ENCODE results near the gene TMPRSS13.

Gene TMPRSS13

DNA sequence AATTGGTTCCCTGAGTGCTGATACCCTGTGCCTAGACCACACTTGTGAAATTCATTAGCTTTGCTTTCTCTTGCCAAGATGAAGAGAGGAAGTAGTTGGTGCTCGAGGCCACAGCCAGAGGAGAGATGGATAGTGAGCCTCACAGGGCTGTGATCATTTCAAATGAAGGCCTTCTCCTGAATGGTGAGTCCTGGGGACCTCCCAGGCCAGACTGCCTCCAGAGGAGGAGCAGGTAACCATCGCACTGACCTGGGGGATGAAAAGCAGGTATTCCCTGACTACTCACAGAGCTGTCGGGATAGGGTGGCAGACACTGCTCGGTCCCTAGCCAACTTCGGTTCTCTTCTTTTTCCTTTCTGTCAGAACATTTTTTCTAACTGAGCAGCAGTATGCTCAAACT lies 48.0 kb downstream of the TMPRSS13 start:
- TF ChIP-seq POLR2AphosphoS5 (IDR thresholded peaks at IDR 0.05; ENCODE audit: low read depth, low read length) (no peak), SIN3A (IDR thresholded peaks at IDR 0.05; ENCODE audit: borderline replicate concordance, insufficient read depth, low read length) (no peak), TAF1 (IDR thresholded peaks at IDR 0.05; ENCODE audit: borderline replicate concordance, insufficient read depth, low read length) (no peak), FOXP2 (optimal IDR thresholded peaks at IDR 0.05; ENCODE audit: borderline replicate concordance, extremely low read depth, extremely low read length, insufficient read depth) (no peak)
- TF ChIP-seq, protein P1, sequence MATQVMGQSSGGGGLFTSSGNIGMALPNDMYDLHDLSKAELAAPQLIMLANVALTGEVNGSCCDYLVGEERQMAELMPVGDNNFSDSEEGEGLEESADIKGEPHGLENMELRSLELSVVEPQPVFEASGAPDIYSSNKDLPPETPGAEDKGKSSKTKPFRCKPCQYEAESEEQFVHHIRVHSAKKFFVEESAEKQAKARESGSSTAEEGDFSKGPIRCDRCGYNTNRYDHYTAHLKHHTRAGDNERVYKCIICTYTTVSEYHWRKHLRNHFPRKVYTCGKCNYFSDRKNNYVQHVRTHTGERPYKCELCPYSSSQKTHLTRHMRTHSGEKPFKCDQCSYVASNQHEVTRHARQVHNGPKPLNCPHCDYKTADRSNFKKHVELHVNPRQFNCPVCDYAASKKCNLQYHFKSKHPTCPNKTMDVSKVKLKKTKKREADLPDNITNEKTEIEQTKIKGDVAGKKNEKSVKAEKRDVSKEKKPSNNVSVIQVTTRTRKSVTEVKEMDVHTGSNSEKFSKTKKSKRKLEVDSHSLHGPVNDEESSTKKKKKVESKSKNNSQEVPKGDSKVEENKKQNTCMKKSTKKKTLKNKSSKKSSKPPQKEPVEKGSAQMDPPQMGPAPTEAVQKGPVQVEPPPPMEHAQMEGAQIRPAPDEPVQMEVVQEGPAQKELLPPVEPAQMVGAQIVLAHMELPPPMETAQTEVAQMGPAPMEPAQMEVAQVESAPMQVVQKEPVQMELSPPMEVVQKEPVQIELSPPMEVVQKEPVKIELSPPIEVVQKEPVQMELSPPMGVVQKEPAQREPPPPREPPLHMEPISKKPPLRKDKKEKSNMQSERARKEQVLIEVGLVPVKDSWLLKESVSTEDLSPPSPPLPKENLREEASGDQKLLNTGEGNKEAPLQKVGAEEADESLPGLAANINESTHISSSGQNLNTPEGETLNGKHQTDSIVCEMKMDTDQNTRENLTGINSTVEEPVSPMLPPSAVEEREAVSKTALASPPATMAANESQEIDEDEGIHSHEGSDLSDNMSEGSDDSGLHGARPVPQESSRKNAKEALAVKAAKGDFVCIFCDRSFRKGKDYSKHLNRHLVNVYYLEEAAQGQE (IDR thresholded peaks at IDR 0.05; ENCODE audit: insufficient read depth in 1 of 2, low read depth in 2 of 2, low read length in 2 of 2), result no peak

DNA sequence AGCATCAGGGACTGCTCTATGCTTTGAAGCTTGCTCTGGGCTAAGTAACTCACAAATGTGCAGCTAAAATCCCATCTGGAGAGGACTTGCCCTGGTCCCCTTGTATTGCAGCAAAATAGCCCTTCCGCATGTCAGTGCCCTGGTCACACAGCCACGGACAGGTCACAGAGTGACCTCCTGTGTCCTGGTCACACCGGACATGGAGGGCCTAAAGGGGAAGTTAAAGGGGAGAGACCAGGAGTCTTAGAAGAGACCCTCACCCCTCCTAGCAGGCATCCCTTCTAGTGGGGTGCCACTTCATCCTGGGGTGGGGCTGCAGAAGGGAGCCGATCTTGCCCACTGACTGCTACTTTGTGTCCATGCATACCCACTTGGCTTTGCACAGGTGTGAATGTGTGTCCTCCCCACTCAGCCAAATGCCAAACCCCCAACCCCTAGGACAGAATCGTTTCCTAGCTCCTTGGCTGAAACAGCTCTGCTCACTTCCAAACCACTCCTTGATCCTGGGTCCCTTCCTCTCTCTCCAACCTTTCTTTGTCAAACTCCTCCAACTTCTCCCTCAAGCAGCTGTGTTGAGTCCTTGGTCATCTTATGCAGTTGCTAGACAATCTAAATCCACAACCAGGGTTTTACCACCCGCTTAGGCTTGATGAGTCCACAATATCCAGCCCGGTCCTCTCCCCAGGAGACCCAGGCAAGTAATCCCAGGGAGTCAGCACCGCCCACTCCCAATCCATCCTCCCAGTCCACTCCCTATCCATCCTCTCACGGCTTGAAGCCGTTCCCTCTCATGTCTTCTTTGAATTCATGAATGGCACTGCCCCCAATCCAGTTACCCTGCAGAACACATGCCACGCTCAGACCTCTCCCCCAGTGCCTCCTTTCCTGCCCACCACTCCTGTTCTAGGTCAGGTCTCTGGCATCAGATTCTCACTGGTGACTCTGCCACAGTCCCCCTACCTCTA lies 49.4 kb downstream of the TMPRSS13 start:
- no peak for TF ChIP-seq FOXP2 (optimal IDR thresholded peaks at IDR 0.05; ENCODE audit: borderline replicate concordance, extremely low read depth, extremely low read length, insufficient read depth)
- TF ChIP-seq, protein P1 (IDR thresholded peaks at IDR 0.05; ENCODE audit: insufficient read depth in 1 of 2, low read depth in 2 of 2, low read length in 2 of 2), result no peak

DNA sequence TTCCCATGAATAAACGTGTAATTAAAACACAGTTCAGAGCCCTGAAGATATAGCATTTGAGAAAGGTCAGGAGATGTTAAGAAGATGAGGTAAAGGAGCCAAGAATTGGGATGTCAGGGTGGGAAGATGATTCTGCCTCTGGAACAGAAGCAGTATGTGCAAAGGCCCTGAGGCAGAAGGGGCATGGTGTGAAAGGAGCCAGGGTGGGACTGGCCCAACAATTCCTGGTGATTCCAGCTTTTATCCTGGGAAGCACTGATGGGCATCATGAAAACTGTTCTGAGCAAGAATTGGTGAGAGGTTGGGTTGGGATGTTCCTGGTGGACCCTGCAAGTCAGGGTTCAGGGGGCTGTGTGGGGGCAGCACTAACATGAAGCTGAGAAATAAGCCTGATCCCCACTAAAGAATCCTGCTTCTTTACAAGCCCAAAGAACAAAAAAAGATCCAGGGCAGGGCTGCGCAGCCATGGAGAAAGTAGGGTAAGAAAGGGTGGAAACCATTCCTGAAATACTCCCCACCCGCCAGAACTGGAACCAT lies 50.2 kb downstream of the TMPRSS13 start:
- no peak for TF ChIP-seq SIN3A (IDR thresholded peaks at IDR 0.05; ENCODE audit: borderline replicate concordance, insufficient read depth, low read length)

DNA sequence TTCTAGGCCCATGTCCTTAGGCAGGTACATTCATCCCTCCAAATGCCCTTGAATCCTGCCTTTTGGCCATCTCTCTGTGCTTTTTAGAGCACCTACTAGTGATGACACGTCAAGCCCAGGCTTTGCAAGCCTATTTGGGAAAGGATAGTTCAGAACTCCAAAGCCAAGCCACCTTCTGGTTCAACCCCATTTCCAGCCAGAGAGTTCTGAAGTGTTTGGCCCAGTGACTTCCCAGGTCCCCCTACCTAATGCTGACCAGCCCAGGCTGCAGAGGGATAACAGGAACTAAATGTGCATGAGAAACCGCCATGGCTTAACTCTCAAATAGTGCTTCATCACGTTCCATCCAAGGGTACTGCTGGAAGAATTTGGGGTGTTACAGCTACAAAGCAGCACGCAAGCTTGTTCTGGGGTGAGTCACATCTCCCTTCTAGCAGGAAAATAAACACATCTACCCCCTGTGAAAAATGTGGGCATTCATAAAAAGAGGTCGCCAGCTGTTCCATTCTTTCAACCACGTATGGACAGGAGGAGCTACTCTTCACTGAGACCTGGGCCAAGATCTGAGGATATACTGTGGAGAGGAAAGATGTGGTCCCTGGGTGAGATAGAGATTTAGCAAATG lies 50.8 kb downstream of the TMPRSS13 start:
- TF ChIP-seq TAF1 (IDR thresholded peaks at IDR 0.05; ENCODE audit: borderline replicate concordance, insufficient read depth, low read length), result no peak
- no peak for TF ChIP-seq POLR2AphosphoS5 (IDR thresholded peaks at IDR 0.05; ENCODE audit: low read depth, low read length)
- no peak for TF ChIP-seq SIN3A (IDR thresholded peaks at IDR 0.05; ENCODE audit: borderline replicate concordance, insufficient read depth, low read length)
- TF ChIP-seq, protein P1 (IDR thresholded peaks at IDR 0.05; ENCODE audit: insufficient read depth in 1 of 2, low read depth in 2 of 2, low read length in 2 of 2), result no peak
- TF ChIP-seq FOXP2 (optimal IDR thresholded peaks at IDR 0.05; ENCODE audit: borderline replicate concordance, extremely low read depth, extremely low read length, insufficient read depth), result no peak

DNA sequence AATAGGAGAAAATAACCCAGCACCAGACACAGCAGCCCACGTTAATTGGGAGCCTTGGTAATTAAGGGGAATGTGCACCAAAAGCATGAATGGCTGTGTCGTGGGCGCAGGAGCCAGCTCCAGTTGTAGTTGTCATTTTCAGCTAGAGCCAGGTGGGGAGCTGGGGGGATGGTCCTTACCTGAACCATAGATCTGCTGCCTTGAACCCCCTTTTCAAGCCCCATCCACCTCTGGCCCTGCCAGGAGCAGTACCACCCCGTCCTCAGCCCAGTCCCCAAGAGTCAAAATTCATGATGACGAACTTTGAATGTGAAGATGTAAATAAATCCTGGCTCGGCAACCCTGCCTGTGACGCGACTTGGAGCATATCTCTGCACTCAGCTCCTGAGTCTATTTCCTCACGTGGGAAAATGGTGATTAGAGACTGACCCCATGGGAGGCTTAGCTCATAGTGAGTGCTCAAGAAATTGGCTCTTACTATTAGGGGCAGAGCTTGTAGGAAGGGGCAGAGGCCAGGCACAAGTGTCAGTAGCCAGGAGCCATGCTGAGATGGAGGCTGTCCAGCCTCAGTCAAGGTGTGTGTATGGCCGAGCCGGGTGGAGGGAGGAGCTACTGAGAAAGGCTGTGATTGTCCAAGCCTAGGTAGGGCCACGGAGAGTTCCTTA lies 52.0 kb downstream of the TMPRSS13 start:
- TF ChIP-seq FOXP2 (optimal IDR thresholded peaks at IDR 0.05; ENCODE audit: borderline replicate concordance, extremely low read depth, extremely low read length, insufficient read depth) (no peak), POLR2AphosphoS5 (IDR thresholded peaks at IDR 0.05; ENCODE audit: low read depth, low read length) (no peak), TAF1 (IDR thresholded peaks at IDR 0.05; ENCODE audit: borderline replicate concordance, insufficient read depth, low read length) (no peak)
- TF ChIP-seq, protein P1 (IDR thresholded peaks at IDR 0.05; ENCODE audit: insufficient read depth in 1 of 2, low read depth in 2 of 2, low read length in 2 of 2), result no peak

Data from PFSK-1 (cell line).